Stomach (tissue), 9 donors: ENCODE measurements around the gene FKBP14. TPM values are rescaled to one million over a fixed set of nuclear protein-coding genes. Genes with fewer than 3 reads are reported as not detected.

Experiments used
- DNase-seq, 2 donors: peaks; one replicate each; pipeline versions ENCODE4 v3.0.0 to v3.0.0-alpha.2; 2013 to 2019
- H3K27ac ChIP-seq, 5 donors: fragments of 200-600 bp in 4 of 5; sonication (generic) in 4 of 5; one replicate each; pipeline ENCODE4 v1.5.1; 2013 to 2019; ENCODE audit warnings: mild to moderate bottlenecking in 1 of 5, moderate library complexity in 1 of 5
- H3K27me3 ChIP-seq, 3 donors: fragments of 200-600 bp; sonication (generic); one replicate each; pipeline ENCODE4 v1.5.1; 2017 to 2019; ENCODE audit warnings: mixed run types in 1 of 3
- H3K36me3 ChIP-seq, 4 donors: fragments of 200-600 bp; sonication (generic); 1 replicate in 3 of 4; 2 replicates in 1 of 4; pipeline ENCODE4 v1.5.1; 2016 to 2019
- H3K4me1 ChIP-seq, 4 donors: fragments of 200-600 bp; sonication (generic); one replicate each; pipeline ENCODE4 v1.5.1; 2016 to 2019
- H3K4me3 ChIP-seq, 4 donors: fragments of 200-600 bp; sonication (generic) in 3 of 4; one replicate each; pipeline ENCODE4 v1.5.1; 2016 to 2019; ENCODE audit warnings: mild to moderate bottlenecking in 1 of 4
- H3K9me3 ChIP-seq, 4 donors: fragments of 200-600 bp; sonication (generic); one replicate each; pipeline ENCODE4 v1.5.1; 2016 to 2019
- EP300 ChIP-seq: sonication (generic); formaldehyde crosslinking; IDR thresholded peaks from one replicate; pipeline ENCODE4 v1.6.1; 2017; ENCODE audit warnings: antibody characterized with exemption
- POLR2A ChIP-seq, 4 donors: fragments of 450-650 bp; IDR thresholded peaks; one replicate each; pipeline ENCODE4 v1.6.1; 2016; ENCODE audit warnings: antibody characterized with exemption in 4 of 4, control low read depth in 2 of 4, mild to moderate bottlenecking in 1 of 4, moderate library complexity in 1 of 4
- POLR2AphosphoS5 ChIP-seq, 3 donors: sonication (generic); formaldehyde crosslinking; IDR thresholded peaks; one replicate each; pipeline ENCODE4 v1.6.1; 2016; ENCODE audit warnings: antibody characterized with exemption in 3 of 3
- WGBS, 5 donors: extraction: QIAGEN DNeasy Blood & Tissue Kit in 3 of 5; methylation state at CpG; one replicate each; pipeline versions ENCODE4 v1.1.5 to v1.1.7; 2013 to 2018; 5-methylcytosine and 5-hydroxymethylcytosine counted together
- intact Hi-C: fragments of 100-400 bp; cut with DNase I; formaldehyde crosslinking; loops from one replicate; pipeline ENCODE4 v1.15.1; 2023; ENCODE audit warnings: low total_unique reads
- polyA plus RNA-seq, 3 donors: library from polyadenylated mRNA; stranded (reverse); fragments of 200-250 nt; gene quantifications; one replicate each; pipeline ENCODE4 v1.2.3, GENCODE V29; 2013
- total RNA-seq, 5 donors: library from RNA; depleted of rRNA; stranded (reverse); fragments of >200 nt; gene quantifications; one replicate each; pipeline versions ENCODE4 v1.1.0 to v1.2.3, GENCODE V29; 2014 to 2016
- TF ChIP-seq, protein P1 (sequence below), 7 experiments: fragments of 450-650 bp in 4 of 7; fragments of 200-600 bp in 3 of 7; sonication (generic) in 3 of 7; IDR thresholded peaks; one replicate each; pipeline ENCODE4 v1.5.1; 2016 to 2019; ENCODE audit warnings: antibody characterized with exemption in 7 of 7, control low read depth in 2 of 7, mild to moderate bottlenecking in 1 of 7
- donor health status: healthy with polysubstance abuse.
- donor health status: Bipolar disorder and iron deficiency.
- donor health status: healthy.

The FKBP14 gene
- total and polyA plus RNA-seq, 8 donors = 0.29 to 45.2 (median 5.9) TPM

DNA sequence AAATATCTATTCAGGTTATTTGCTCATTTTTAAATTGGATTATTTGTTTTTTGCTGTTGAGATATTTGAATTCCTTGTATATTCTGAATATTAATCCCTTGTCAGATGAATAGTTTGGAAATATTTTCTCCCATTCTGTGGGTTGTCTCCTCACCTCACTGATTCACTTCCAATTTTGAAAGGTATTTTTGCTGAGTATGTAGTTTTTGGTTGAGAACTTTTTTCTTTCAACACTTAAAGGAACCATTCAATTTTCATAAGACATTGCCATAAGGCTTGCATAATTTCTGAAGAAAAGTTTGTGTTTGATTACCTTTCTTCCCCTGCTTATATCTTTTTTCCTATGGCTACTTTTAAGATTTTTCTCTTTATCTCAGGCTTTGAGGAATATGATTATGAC, 28.0 kb downstream of the FKBP14 start:
- H3K36me3 ChIP-seq = no peaks in the 10 kb centered on the region
- peaks cover 0 to 5% (median 2%) of the 10 kb centered on the region in 4 donors for H3K4me1 ChIP-seq
- no peak overlapping the region for H3K4me3 ChIP-seq
- no peak for DNase-seq
- no peaks in the 10 kb centered on the region for H3K27me3 ChIP-seq
- intact Hi-C loops = no loop called here
- TF ChIP-seq EP300 (no peak), POLR2AphosphoS5 (IDR thresholded peaks at IDR 0.05) (no peak)
- H3K9me3 ChIP-seq = peaks cover 0 to 11% (median 5%) of the 10 kb centered on the region in 4 donors
- no peak overlapping the region for H3K27ac ChIP-seq

- H3K4me3 ChIP-seq = no peak overlapping the region
- intact Hi-C loops = no loop called here
- no peak for DNase-seq
- H3K27me3 ChIP-seq = no peaks in the 10 kb centered on the region
- TF ChIP-seq POLR2AphosphoS5 (IDR thresholded peaks at IDR 0.05) (no peak), POLR2A (IDR thresholded peaks at IDR 0.05) (no peak), EP300 (no peak)
- TF ChIP-seq, protein P1, sequence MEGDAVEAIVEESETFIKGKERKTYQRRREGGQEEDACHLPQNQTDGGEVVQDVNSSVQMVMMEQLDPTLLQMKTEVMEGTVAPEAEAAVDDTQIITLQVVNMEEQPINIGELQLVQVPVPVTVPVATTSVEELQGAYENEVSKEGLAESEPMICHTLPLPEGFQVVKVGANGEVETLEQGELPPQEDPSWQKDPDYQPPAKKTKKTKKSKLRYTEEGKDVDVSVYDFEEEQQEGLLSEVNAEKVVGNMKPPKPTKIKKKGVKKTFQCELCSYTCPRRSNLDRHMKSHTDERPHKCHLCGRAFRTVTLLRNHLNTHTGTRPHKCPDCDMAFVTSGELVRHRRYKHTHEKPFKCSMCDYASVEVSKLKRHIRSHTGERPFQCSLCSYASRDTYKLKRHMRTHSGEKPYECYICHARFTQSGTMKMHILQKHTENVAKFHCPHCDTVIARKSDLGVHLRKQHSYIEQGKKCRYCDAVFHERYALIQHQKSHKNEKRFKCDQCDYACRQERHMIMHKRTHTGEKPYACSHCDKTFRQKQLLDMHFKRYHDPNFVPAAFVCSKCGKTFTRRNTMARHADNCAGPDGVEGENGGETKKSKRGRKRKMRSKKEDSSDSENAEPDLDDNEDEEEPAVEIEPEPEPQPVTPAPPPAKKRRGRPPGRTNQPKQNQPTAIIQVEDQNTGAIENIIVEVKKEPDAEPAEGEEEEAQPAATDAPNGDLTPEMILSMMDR (IDR thresholded peaks at IDR 0.05) = no peak
- no peak overlapping the region for H3K27ac ChIP-seq
- H3K36me3 ChIP-seq = no peaks in the 10 kb centered on the region
- H3K4me1 ChIP-seq = peaks cover 0 to 5% (median under 1%) of the 10 kb centered on the region in 4 donors
- peaks cover 0 to 23% (median 9%) of the 10 kb centered on the region in 4 donors for H3K9me3 ChIP-seq
Observed at GRCh38 chr7:29996321-29996720, 30.2 kb downstream of the FKBP14 start.

DNA sequence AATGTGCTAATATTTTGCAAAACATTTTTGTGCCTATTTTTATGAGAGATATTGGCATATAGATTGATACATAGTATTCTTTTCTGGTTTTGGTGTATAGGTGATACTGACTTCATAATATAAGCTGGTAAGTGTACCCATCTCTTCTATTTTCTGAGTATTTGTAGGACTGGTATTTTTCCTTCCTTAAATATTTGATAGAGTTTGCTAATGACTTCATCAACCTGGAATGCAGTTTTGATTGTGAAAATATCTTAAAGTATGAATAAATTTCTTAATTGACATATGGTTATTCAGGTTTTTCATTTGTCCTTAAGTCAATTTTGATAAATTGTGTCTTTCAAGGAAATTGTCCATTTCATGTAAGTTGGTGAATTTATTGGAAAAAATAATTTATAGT, 30.9 kb downstream of the FKBP14 start:
- TF ChIP-seq, protein P1 (IDR thresholded peaks at IDR 0.05) = no peak
- no peak for TF ChIP-seq EP300
- no peak for TF ChIP-seq POLR2AphosphoS5 (IDR thresholded peaks at IDR 0.05)
- no peak for TF ChIP-seq POLR2A (IDR thresholded peaks at IDR 0.05)
- Histone ChIP-seq H3K36me3 (no peaks in the 10 kb centered on the region), H3K27me3 (no peaks in the 10 kb centered on the region), H3K27ac (no peak overlapping the region), H3K4me3 (no peak overlapping the region), H3K4me1 (peaks cover 0 to under 1% (median 0%) of the 10 kb centered on the region in 4 donors), H3K9me3 (peaks cover 0 to 23% (median 9%) of the 10 kb centered on the region in 4 donors)
- intact Hi-C loops = no loop called here
- DNase-seq = no peak

- Histone ChIP-seq H3K27me3 (peaks cover 0 to 5% (median 0%) of the 10 kb centered on the region in 3 donors), H3K27ac (no peak overlapping the region), H3K9me3 (peaks cover 0 to 23% (median 9%) of the 10 kb centered on the region in 4 donors), H3K4me3 (no peak overlapping the region), H3K4me1 (peaks cover 10 to 16% (median 14%) of the 10 kb centered on the region in 4 donors), H3K36me3 (no peaks in the 10 kb centered on the region)
- no peak for TF ChIP-seq EP300
- TF ChIP-seq, protein P1 (IDR thresholded peaks at IDR 0.05) = no peak
- TF ChIP-seq POLR2AphosphoS5 (IDR thresholded peaks at IDR 0.05) = no peak
- no peak for TF ChIP-seq POLR2A (IDR thresholded peaks at IDR 0.05)
- 88 to 93% (median 90%) methylated on average over 4 of the region's 4 CpGs for WGBS, 5 donors
- DNase-seq = no peak
- intact Hi-C loops = no loop called here
Observed at GRCh38 chr7:29993140-29993539, 33.4 kb downstream of the FKBP14 start.

DNA sequence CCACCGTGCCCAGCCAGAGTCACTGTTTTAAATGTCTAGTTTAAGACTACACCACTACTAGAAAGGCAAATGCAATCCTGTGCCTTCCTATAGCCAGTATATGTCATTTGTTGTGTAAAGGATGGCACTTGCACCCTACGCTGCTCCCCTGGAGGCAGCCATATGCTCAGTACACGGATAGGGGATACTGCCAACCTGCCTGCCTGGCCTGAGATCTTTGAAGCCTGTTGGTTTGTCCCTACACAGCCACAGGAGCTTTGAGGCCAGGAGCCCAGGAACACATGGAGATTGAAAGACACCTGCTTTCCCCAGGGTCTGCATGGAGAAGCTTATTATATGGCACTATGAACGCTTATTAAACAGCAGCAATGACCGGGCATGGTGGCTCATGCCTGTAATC, 34.6 kb downstream of the FKBP14 start:
- intact Hi-C loops = no loop called here
- H3K4me1 ChIP-seq = peaks cover 16 to 28% (median 24%) of the 10 kb centered on the region in 4 donors
- no peak overlapping the region for H3K27ac ChIP-seq
- no peak for DNase-seq
- peaks cover 0 to 5% (median 0%) of the 10 kb centered on the region in 3 donors for H3K27me3 ChIP-seq
- no peaks in the 10 kb centered on the region for H3K36me3 ChIP-seq
- 93 to 98% (median 95%) methylated on average over 5 of the region's 5 CpGs for WGBS, 5 donors
- no peak overlapping the region for H3K4me3 ChIP-seq
- TF ChIP-seq EP300 = no peak
- no peak for TF ChIP-seq POLR2AphosphoS5 (IDR thresholded peaks at IDR 0.05)
- TF ChIP-seq, protein P1 (IDR thresholded peaks at IDR 0.05) = no peak
- no peak for TF ChIP-seq POLR2A (IDR thresholded peaks at IDR 0.05)
- H3K9me3 ChIP-seq = peaks cover 0 to 23% (median 9%) of the 10 kb centered on the region in 4 donors
